Hepatocyte (in vitro differentiated cells): Measurements from ENCODE around the gene HOXD3. TPM values are rescaled to one million over a fixed set of nuclear protein-coding genes. Genes with fewer than 3 reads are reported as not detected.

ENCODE experiments used
- DNase-seq: peaks from one replicate; pipeline ENCODE4 v3.0.0-alpha.2; 2016; ENCODE audit warnings: low spot score
- H2AFZ ChIP-seq: fragments of 200-600 bp; sonication (generic); 2 replicates; pipeline ENCODE4 v1.6.0; 2016; ENCODE audit warnings: antibody characterized with exemption, mild to moderate bottlenecking
- H3K27ac ChIP-seq: fragments of 200-600 bp; sonication (generic); 2 replicates; pipeline ENCODE4 v1.5.1; 2016; ENCODE audit warnings: mild to moderate bottlenecking
- H3K27me3 ChIP-seq: fragments of 200-600 bp; sonication (generic); 2 replicates; pipeline ENCODE4 v1.6.1; 2016
- H3K36me3 ChIP-seq: fragments of 200-600 bp; sonication (generic); replicated peaks from 2 replicates; pipeline ENCODE4 v1.5.1; 2016; ENCODE audit warnings: low read depth; ENCODE audit not compliant: insufficient read depth
- H3K4me1 ChIP-seq: fragments of 200-600 bp; sonication (generic); 2 replicates; pipeline ENCODE4 v1.5.1; 2016; ENCODE audit warnings: mild to moderate bottlenecking, moderate library complexity; ENCODE audit not compliant: insufficient read depth
- H3K4me2 ChIP-seq: fragments of 200-600 bp; sonication (generic); 2 replicates; pipeline ENCODE4 v1.6.0; 2016
- H3K4me3 ChIP-seq: fragments of 200-600 bp; sonication (generic); 2 replicates; pipeline ENCODE4 v1.5.1; 2016; ENCODE audit warnings: mild to moderate bottlenecking
- H3K79me2 ChIP-seq: fragments of 200-600 bp; sonication (generic); 2 replicates; pipeline ENCODE4 v1.6.0; 2017; ENCODE audit warnings: mild to moderate bottlenecking
- H3K9me2 ChIP-seq: fragments of 200-600 bp; sonication (generic); replicated peaks from 2 replicates; pipeline ENCODE4 v1.6.0; 2017; ENCODE audit warnings: mild to moderate bottlenecking; ENCODE audit not compliant: insufficient read depth
- H3K9me3 ChIP-seq: fragments of 200-600 bp; sonication (generic); 2 replicates; pipeline ENCODE4 v1.5.1; 2016; ENCODE audit warnings: low read depth, mild to moderate bottlenecking
- H4K20me1 ChIP-seq: fragments of 200-600 bp; sonication (generic); 2 replicates; pipeline ENCODE4 v1.6.0; 2016; ENCODE audit warnings: mild to moderate bottlenecking; ENCODE audit not compliant: insufficient read depth, poor library complexity, severe bottlenecking
- CTCF ChIP-seq: fragments of 200-600 bp; sonication (generic); IDR thresholded peaks from 2 replicates; pipeline ENCODE4 v1.5.1; 2016; ENCODE audit warnings: antibody characterized with exemption, mild to moderate bottlenecking; ENCODE audit not compliant: poor library complexity
- EZH2 ChIP-seq: fragments of 200-600 bp; sonication (generic); IDR thresholded peaks from 2 replicates; pipeline ENCODE4 v1.6.1; 2016; ENCODE audit warnings: antibody characterized with exemption, mild to moderate bottlenecking, borderline replicate concordance
- EZH2phosphoT487 ChIP-seq: fragments of 200-600 bp; sonication (generic); IDR thresholded peaks from one replicate; pipeline ENCODE4 v1.6.1; 2018; ENCODE audit warnings: antibody characterized with exemption, mild to moderate bottlenecking, low read depth, moderate library complexity; ENCODE audit not compliant: unreplicated experiment, severe bottlenecking
- WGBS: methylation state at CpG from one replicate; pipeline ENCODE4 v1.1.6; 2016; ENCODE audit warnings: low lambda C conversion rate; ENCODE audit errors: missing lambda C conversion rate; 5-methylcytosine and 5-hydroxymethylcytosine counted together
- polyA plus RNA-seq: library from polyadenylated mRNA; unstranded; fragments of >200 nt; fragmentation: Nextera tagmentation; extraction: Ambion mirVana; gene quantifications from 2 replicates; pipeline ENCODE4 v1.2.1, GENCODE V29; 2016
- total RNA-seq: library from RNA; depleted of rRNA; stranded (reverse); fragments of >200 nt; gene quantifications from 2 replicates; pipeline ENCODE4 v1.2.3, GENCODE V29; 2014

Gene HOXD3
- total and polyA plus RNA-seq, 2 experiments from 2014 or later: 0.13 TPM; not detected in 1

- Histone ChIP-seq H3K27ac (no peak overlapping the region), H3K4me2 (peak overlapping the region; percentile 92), H3K4me1 (peaks cover 8% of the 10 kb centered on the region), H3K9me2 (no peaks in the 10 kb centered on the region), H3K9me3 (no peaks in the 10 kb centered on the region), H4K20me1 (no peaks in the 10 kb centered on the region), H3K27me3 (peaks cover 92% of the 10 kb centered on the region), H3K36me3 (no peaks in the 10 kb centered on the region), H3K79me2 (no peaks in the 10 kb centered on the region), H3K4me3 (no peak overlapping the region), H2AFZ (peak overlapping the region; percentile 64)
- 53% methylated on average over 41 of the region's 41 CpGs for WGBS
- no peak for DNase-seq
- TF ChIP-seq EZH2phosphoT487 (no peak), EZH2 (no peak), CTCF (no peak)
Measured at GRCh38 chr2:176139661-176140512, 17.2 kb upstream of the HOXD3 start.

DNA sequence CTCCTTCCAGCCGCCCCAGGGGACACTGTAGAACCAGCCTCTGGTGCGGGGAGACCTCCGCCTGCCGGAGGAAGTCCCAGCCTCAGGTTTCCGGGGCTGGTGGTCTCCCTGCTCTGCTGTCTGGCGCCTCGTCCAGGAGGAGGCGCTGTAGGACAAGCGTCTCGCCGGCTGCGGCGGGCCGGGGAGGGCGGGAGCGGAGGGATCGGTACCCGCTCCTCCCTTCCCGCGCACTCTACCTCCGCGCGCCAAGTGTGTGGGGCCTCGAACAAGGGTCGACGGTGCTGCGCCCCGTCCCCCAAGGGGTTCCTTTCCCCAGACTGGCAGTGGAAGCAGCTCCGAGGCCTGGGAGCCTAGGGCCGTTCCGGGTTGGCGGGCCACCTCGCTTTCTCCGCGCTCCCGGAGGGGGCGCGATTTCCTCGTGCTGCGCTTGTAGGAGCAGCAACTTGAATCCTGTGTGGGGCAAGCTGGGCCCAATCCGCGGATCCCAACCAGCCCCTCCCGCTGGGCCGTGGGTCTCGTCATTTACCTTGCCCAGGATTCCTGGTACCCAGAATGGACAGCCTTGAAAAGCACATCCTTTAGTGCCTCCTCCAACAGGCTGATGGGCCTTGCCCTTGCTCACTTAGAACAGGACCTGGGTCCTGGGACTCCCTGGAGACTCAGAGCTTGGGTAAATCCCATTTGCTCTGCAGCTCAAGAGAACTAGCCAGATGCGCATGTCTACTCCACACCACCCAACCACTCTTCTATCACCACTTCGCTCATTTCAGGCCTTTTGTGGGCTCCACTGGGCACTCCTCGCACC lies 16.4 kb upstream of the HOXD3 start:
- Histone ChIP-seq H3K27me3 (peaks cover 92% of the 10 kb centered on the region), H3K9me3 (no peaks in the 10 kb centered on the region)

DNA sequence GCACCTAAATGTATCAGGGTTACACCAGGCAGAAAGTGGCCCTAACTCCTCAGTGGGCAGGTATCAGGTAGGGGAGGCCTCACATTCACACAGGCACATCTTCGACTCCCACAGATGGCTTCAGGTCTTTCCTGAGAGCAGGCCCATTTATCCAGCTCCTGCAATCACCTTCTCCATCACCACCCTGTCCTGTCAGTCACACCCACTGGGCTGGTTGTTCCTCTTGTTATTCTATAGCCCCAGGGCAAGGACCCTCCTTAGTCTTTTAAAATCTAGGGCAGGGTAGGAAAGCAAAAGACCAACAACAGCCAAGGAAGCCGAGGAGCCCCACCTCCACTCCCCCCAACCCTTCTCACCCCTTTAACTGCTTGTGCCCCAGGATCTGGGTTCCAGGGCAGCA lies 14.8 kb upstream of the HOXD3 start:
- Histone ChIP-seq H3K9me3 (no peaks in the 10 kb centered on the region), H3K27me3 (peaks cover 94% of the 10 kb centered on the region), H3K4me1 (peaks cover 3% of the 10 kb centered on the region), H3K4me3 (no peak overlapping the region), H4K20me1 (no peaks in the 10 kb centered on the region), H3K79me2 (no peaks in the 10 kb centered on the region), H3K27ac (no peak overlapping the region), H2AFZ (no peak overlapping the region), H3K36me3 (no peaks in the 10 kb centered on the region), H3K9me2 (no peaks in the 10 kb centered on the region), H3K4me2 (no peak overlapping the region)
- TF ChIP-seq CTCF: no peak
- no peak for TF ChIP-seq EZH2phosphoT487
- TF ChIP-seq EZH2: no peak
- 89% methylated on average over 2 of the region's 2 CpGs for WGBS
- no peak for DNase-seq

More for the DNA sequence above, 16.4 kb upstream of the HOXD3 start:
- H4K20me1 ChIP-seq: no peaks in the 10 kb centered on the region
- H2AFZ ChIP-seq: peak overlapping the region; percentile 64
- H3K79me2 ChIP-seq: no peaks in the 10 kb centered on the region
- DNase-seq: peak; percentile 84
- H3K4me2 ChIP-seq: peak overlapping the region; percentile 92
- no peaks in the 10 kb centered on the region for H3K9me2 ChIP-seq
- H3K36me3 ChIP-seq: no peaks in the 10 kb centered on the region
- TF ChIP-seq EZH2: no peak
- TF ChIP-seq EZH2phosphoT487: no peak
- TF ChIP-seq CTCF: peak; percentile 85
- H3K27ac ChIP-seq: no peak overlapping the region
- H3K4me1 ChIP-seq: peaks cover 5% of the 10 kb centered on the region
- peak overlapping the region; percentile 46 for H3K4me3 ChIP-seq
- 14% methylated on average over 24 of the region's 48 CpGs for WGBS
